ENCODE measurements around the gene DBNL. TPM values are rescaled to one million over a fixed set of nuclear protein-coding genes. Genes with fewer than 3 reads are reported as not detected.

DBNL gene
- polyA plus RNA-seq, 1 donor from 2014 or later = 124 TPM

GRCh38 chr7:44051611-44052220 lies 7.2 kb downstream of the DBNL start:
- peaks cover 16% of the 10 kb centered on the region for H3K79me2 ChIP-seq (replicated peaks; ENCODE audit: insufficient read depth, low read length)
- H3K27ac ChIP-seq (ENCODE audit: low read length) = no peak overlapping the region
- H3K9me3 ChIP-seq (ENCODE audit: low read length) = peaks cover 6% of the 10 kb centered on the region
- no peak overlapping the region for H3K4me2 ChIP-seq (ENCODE audit: low read length)
- no peak overlapping the region for H3K9ac ChIP-seq (ENCODE audit: low read length)
- no peaks in the 10 kb centered on the region for H3K27me3 ChIP-seq (ENCODE audit: insufficient read depth, low read depth, low read length)
- TF ChIP-seq MXI1 (conservative IDR thresholded peaks at IDR 0.05; ENCODE audit: poor library complexity, severe bottlenecking) (no peak), EP300 (conservative IDR thresholded peaks at IDR 0.05; ENCODE audit: poor library complexity, severe bottlenecking) (no peak), SMC3 (conservative IDR thresholded peaks at IDR 0.05; ENCODE audit: poor library complexity) (no peak), RAD21 (conservative IDR thresholded peaks at IDR 0.05) (no peak), POLR2AphosphoS5 (IDR thresholded peaks at IDR 0.05) (no peak), TAF1 (IDR thresholded peaks at IDR 0.05; ENCODE audit: low read depth) (no peak), EZH2 (IDR thresholded peaks at IDR 0.05; ENCODE audit: borderline replicate concordance, insufficient read depth, low read length, poor library complexity, severe bottlenecking) (no peak)
- TF ChIP-seq, protein P1, sequence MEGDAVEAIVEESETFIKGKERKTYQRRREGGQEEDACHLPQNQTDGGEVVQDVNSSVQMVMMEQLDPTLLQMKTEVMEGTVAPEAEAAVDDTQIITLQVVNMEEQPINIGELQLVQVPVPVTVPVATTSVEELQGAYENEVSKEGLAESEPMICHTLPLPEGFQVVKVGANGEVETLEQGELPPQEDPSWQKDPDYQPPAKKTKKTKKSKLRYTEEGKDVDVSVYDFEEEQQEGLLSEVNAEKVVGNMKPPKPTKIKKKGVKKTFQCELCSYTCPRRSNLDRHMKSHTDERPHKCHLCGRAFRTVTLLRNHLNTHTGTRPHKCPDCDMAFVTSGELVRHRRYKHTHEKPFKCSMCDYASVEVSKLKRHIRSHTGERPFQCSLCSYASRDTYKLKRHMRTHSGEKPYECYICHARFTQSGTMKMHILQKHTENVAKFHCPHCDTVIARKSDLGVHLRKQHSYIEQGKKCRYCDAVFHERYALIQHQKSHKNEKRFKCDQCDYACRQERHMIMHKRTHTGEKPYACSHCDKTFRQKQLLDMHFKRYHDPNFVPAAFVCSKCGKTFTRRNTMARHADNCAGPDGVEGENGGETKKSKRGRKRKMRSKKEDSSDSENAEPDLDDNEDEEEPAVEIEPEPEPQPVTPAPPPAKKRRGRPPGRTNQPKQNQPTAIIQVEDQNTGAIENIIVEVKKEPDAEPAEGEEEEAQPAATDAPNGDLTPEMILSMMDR (IDR thresholded peaks at IDR 0.05; ENCODE audit: poor library complexity, severe bottlenecking) = no peak
- TF ChIP-seq, protein P2, sequence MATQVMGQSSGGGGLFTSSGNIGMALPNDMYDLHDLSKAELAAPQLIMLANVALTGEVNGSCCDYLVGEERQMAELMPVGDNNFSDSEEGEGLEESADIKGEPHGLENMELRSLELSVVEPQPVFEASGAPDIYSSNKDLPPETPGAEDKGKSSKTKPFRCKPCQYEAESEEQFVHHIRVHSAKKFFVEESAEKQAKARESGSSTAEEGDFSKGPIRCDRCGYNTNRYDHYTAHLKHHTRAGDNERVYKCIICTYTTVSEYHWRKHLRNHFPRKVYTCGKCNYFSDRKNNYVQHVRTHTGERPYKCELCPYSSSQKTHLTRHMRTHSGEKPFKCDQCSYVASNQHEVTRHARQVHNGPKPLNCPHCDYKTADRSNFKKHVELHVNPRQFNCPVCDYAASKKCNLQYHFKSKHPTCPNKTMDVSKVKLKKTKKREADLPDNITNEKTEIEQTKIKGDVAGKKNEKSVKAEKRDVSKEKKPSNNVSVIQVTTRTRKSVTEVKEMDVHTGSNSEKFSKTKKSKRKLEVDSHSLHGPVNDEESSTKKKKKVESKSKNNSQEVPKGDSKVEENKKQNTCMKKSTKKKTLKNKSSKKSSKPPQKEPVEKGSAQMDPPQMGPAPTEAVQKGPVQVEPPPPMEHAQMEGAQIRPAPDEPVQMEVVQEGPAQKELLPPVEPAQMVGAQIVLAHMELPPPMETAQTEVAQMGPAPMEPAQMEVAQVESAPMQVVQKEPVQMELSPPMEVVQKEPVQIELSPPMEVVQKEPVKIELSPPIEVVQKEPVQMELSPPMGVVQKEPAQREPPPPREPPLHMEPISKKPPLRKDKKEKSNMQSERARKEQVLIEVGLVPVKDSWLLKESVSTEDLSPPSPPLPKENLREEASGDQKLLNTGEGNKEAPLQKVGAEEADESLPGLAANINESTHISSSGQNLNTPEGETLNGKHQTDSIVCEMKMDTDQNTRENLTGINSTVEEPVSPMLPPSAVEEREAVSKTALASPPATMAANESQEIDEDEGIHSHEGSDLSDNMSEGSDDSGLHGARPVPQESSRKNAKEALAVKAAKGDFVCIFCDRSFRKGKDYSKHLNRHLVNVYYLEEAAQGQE (IDR thresholded peaks at IDR 0.05; ENCODE audit: borderline replicate concordance) = no peak
- H3K9me2 ChIP-seq (ENCODE audit: insufficient read depth, low read length) = no peaks in the 10 kb centered on the region
- H2AFZ ChIP-seq (ENCODE audit: low read depth, low read length) = no peak overlapping the region
- no peaks in the 10 kb centered on the region for H4K20me1 ChIP-seq (ENCODE audit: insufficient read depth)
- H3F3A ChIP-seq (ENCODE audit: insufficient read depth, low read length, poor library complexity, severe bottlenecking) = no peaks in the 10 kb centered on the region
- peaks cover 16% of the 10 kb centered on the region for H3K36me3 ChIP-seq (ENCODE audit: insufficient read depth, low read length)
- H3K4me3 ChIP-seq (ENCODE audit: low read length) = no peak overlapping the region

GRCh38 chr7:44052771-44053365 lies 8.4 kb downstream of the DBNL start:
- Histone ChIP-seq H2AFZ (ENCODE audit: low read depth, low read length) (no peak overlapping the region), H4K20me1 (ENCODE audit: insufficient read depth) (no peaks in the 10 kb centered on the region), H3K79me2 (replicated peaks; ENCODE audit: insufficient read depth, low read length) (peaks cover 7% of the 10 kb centered on the region)

More at GRCh38 chr7:44052771-44053365, 8.4 kb downstream of the DBNL start:
- no peak for TF ChIP-seq TAF1 (IDR thresholded peaks at IDR 0.05; ENCODE audit: low read depth)
- TF ChIP-seq EP300 (conservative IDR thresholded peaks at IDR 0.05; ENCODE audit: poor library complexity, severe bottlenecking) = no peak
- TF ChIP-seq, protein P2 (IDR thresholded peaks at IDR 0.05; ENCODE audit: borderline replicate concordance) = no peak
- no peak for TF ChIP-seq POLR2AphosphoS5 (IDR thresholded peaks at IDR 0.05)
- TF ChIP-seq EZH2 (IDR thresholded peaks at IDR 0.05; ENCODE audit: borderline replicate concordance, insufficient read depth, low read length, poor library complexity, severe bottlenecking) = no peak
- TF ChIP-seq RAD21 (conservative IDR thresholded peaks at IDR 0.05) = no peak
- TF ChIP-seq, protein P1 (IDR thresholded peaks at IDR 0.05; ENCODE audit: poor library complexity, severe bottlenecking) = no peak
- no peak for TF ChIP-seq SMC3 (conservative IDR thresholded peaks at IDR 0.05; ENCODE audit: poor library complexity)
- TF ChIP-seq MXI1 (conservative IDR thresholded peaks at IDR 0.05; ENCODE audit: poor library complexity, severe bottlenecking) = no peak
- Histone ChIP-seq H3K27ac (ENCODE audit: low read length) (no peak overlapping the region), H3K9ac (ENCODE audit: low read length) (no peak overlapping the region), H3K9me2 (ENCODE audit: insufficient read depth, low read length) (no peaks in the 10 kb centered on the region), H3F3A (ENCODE audit: insufficient read depth, low read length, poor library complexity, severe bottlenecking) (no peaks in the 10 kb centered on the region), H3K9me3 (ENCODE audit: low read length) (peaks cover 6% of the 10 kb centered on the region), H3K4me3 (ENCODE audit: low read length) (no peak overlapping the region), H3K36me3 (ENCODE audit: insufficient read depth, low read length) (peaks cover 16% of the 10 kb centered on the region), H3K4me2 (ENCODE audit: low read length) (no peak overlapping the region), H3K27me3 (ENCODE audit: insufficient read depth, low read depth, low read length) (no peaks in the 10 kb centered on the region)

All from neural cell (in vitro differentiated cells).